ENCODE results near the gene NF2. TPM values are rescaled to one million over a fixed set of nuclear protein-coding genes. Genes with fewer than 3 reads are reported as not detected.

Gene NF2
- total and polyA plus RNA-seq, 2 of the 8 experiments (the other 6 are each of a cell fraction or from before 2014, with no cell fraction given) = 17.6 to 53.6 TPM

DNA sequence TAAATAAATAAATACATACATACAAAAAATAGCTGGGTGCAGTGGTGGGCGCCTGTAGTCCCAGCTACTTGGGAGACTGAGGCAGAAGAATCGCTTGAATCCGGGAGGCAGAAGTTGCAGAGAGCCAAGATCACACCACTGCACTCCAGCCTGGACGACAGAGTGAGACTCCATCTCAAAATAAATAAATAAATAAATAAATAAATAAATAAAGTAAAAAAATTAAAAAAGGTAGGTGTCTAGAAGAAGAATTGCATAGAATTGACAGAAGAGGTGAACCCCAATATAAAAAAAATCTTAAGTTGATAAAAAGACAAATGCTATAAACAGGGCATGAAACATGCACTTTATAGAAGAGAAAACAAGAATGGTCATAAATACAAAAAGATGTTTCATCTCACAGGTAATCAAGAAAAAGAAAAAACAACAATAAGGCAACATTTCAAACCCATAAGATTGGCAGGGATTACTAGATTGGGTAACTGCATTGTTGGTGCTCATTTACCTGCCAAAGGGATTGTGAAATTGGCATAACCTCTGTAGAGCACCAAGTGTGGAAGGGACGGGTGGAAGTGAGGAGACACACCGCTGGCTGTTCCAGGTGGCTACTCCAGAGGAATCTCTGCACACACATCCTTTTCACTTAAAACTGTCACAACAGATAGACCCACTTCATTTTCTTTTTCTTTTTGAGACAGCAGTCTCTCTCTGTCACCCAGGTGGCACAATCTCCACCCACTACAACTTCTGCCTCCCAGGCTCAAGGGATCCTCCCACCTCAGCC, 44.7 kb downstream of the NF2 start:
- no peak overlapping the region for H3K4me2 ChIP-seq (ENCODE audit: insufficient read depth in 1 of 2, low read depth in 2 of 2, low read length in 2 of 2)
- no peak overlapping the region for H2BK15ac ChIP-seq (ENCODE audit: low read length)
- H3K9ac ChIP-seq (replicated peaks in 1 of 4; ENCODE audit: extremely low read depth in 1 of 4, low read depth in 3 of 4, low read length in 3 of 4) = no peak overlapping the region
- 90% methylated on average over 6 of the region's 6 CpGs; no CpG with 5 or more reads in 1 of the 2 experiments for WGBS, 2 experiments (ENCODE audit: extremely low coverage in 1 of 2, insufficient coverage in 1 of 2, insufficient read length in 1 of 2, insufficient replicate concordance in 2 of 2, low coverage in 1 of 2, low lambda C conversion rate in 2 of 2, missing lambda C conversion rate in 1 of 2)
- H2BK12ac ChIP-seq (ENCODE audit: low read depth, low read length) = no peak overlapping the region
- H3K23me2 ChIP-seq (ENCODE audit: low read depth, low read length) = peaks cover 2% of the 10 kb centered on the region; the same call in 1 of the 2 replicates
- no peak overlapping the region for H3K56ac ChIP-seq (replicated peaks; ENCODE audit: insufficient read length, low read depth, low read length)
- H4K5ac ChIP-seq (ENCODE audit: insufficient read length, low read depth, low read length) = no peak overlapping the region
- H4K91ac ChIP-seq (replicated peaks; ENCODE audit: insufficient read length, low read length) = no peak overlapping the region
- FAIRE-seq (no peak), DNase-seq (ENCODE audit: low read depth in 1 of 2, low spot score in 2 of 2) (no peak)
- ChIA-PET CTCF (ENCODE audit: partially characterized antibody) (no interaction called here), POLR2A (ENCODE audit: partially characterized antibody) (no interaction called here)
- no peak overlapping the region for H4K8ac ChIP-seq (ENCODE audit: extremely low read depth, insufficient read depth, low read length)
- no peaks in the 10 kb centered on the region for H3K79me1 ChIP-seq (ENCODE audit: low read depth, low read length)
- no peak overlapping the region for H2AK5ac ChIP-seq (ENCODE audit: low read depth, low read length)
- H3K36me3 ChIP-seq (ENCODE audit: control insufficient read depth in 2 of 4, insufficient read depth in 4 of 4, low read length in 3 of 4) = peaks cover 0 to 5% (median 2%) of the 10 kb centered on the region in 4 experiments; a peak in 4 of 8 replicates
- no peaks in the 10 kb centered on the region for H4K20me1 ChIP-seq (replicated peaks in 1 of 2; ENCODE audit: control insufficient read depth in 1 of 2, insufficient read depth in 2 of 2, low read length in 2 of 2)
- H3K79me2 ChIP-seq (ENCODE audit: control insufficient read depth in 1 of 2, insufficient read depth in 2 of 2, low read length in 2 of 2) = no peaks in the 10 kb centered on the region
- H3K23ac ChIP-seq (ENCODE audit: insufficient read length) = no peak overlapping the region
- H3K4ac ChIP-seq (replicated peaks; ENCODE audit: insufficient read length, low read depth, low read length) = no peak overlapping the region
- no peak overlapping the region for H3K18ac ChIP-seq (ENCODE audit: extremely low read depth, low read length)
- H3K4me1 ChIP-seq (replicated peaks in 1 of 4; ENCODE audit: control insufficient read depth in 3 of 4, insufficient read depth in 4 of 4, low read length in 3 of 4) = peaks cover 0 to 5% (median 3%) of the 10 kb centered on the region in 4 experiments; a peak in 5 of 7 replicates
- H2BK120ac ChIP-seq (replicated peaks; ENCODE audit: low read depth, low read length) = no peak overlapping the region
- no peak overlapping the region for H3K27ac ChIP-seq (ENCODE audit: low read depth, low read length)
- no peak overlapping the region for H2BK20ac ChIP-seq (ENCODE audit: low read length)
- no peak overlapping the region for H2BK5ac ChIP-seq (ENCODE audit: low read depth, low read length)
- peaks cover 2 to 4% of the 10 kb centered on the region in 2 experiments; a peak in 1 of 4 replicates for H3K9me3 ChIP-seq (ENCODE audit: insufficient read depth in 2 of 2, low read depth in 1 of 2, low read length in 1 of 2)
- H3K14ac ChIP-seq (ENCODE audit: insufficient read length) = no peak overlapping the region
- H3K27me3 ChIP-seq (replicated peaks in 1 of 4; ENCODE audit: control insufficient read depth in 3 of 4, extremely low read depth in 1 of 4, insufficient read depth in 3 of 4, low read length in 3 of 4) = no peaks in the 10 kb centered on the region
- no peak overlapping the region for H2AFZ ChIP-seq (ENCODE audit: low read length)
- no peak overlapping the region for H3K4me3 ChIP-seq (ENCODE audit: extremely low read depth in 1 of 4, insufficient read depth in 2 of 4, low read depth in 3 of 4, low read length in 4 of 4)
- TF ChIP-seq POU5F1 (IDR thresholded peaks at IDR 0.05; ENCODE audit: low read depth, low read length) = no peak
- no peak for TF ChIP-seq RNF2 (IDR thresholded peaks at IDR 0.05; ENCODE audit: borderline replicate concordance, low read depth, low read length, missing control alignments, poor library complexity, severe bottlenecking)
- TF ChIP-seq TBP (IDR thresholded peaks at IDR 0.05; ENCODE audit: low read depth, low read length) = no peak
- no peak for TF ChIP-seq SP2 (IDR thresholded peaks at IDR 0.05; ENCODE audit: low read length)
- TF ChIP-seq, protein P1, sequence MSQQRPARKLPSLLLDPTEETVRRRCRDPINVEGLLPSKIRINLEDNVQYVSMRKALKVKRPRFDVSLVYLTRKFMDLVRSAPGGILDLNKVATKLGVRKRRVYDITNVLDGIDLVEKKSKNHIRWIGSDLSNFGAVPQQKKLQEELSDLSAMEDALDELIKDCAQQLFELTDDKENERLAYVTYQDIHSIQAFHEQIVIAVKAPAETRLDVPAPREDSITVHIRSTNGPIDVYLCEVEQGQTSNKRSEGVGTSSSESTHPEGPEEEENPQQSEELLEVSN (IDR thresholded peaks at IDR 0.05) = no peak
- TF ChIP-seq RFX5 (IDR thresholded peaks at IDR 0.05; ENCODE audit: borderline replicate concordance, low read depth, low read length) = no peak
- TF ChIP-seq TAF7 (optimal IDR thresholded peaks at IDR 0.05; ENCODE audit: borderline replicate concordance, low read depth, low read length) = no peak
- no peak for TF ChIP-seq EZH2 (IDR thresholded peaks at IDR 0.05; ENCODE audit: low read depth, low read length, severe bottlenecking)
- TF ChIP-seq NRF1 (IDR thresholded peaks at IDR 0.05; ENCODE audit: low read depth, low read length) = no peak
- no peak for TF ChIP-seq TAF1 (IDR thresholded peaks at IDR 0.05; ENCODE audit: low read depth, low read length)
- TF ChIP-seq PHF8 (conservative IDR thresholded peaks at IDR 0.05; ENCODE audit: low read depth, low read length) = no peak
- TF ChIP-seq HDAC6 (IDR thresholded peaks at IDR 0.05; ENCODE audit: low read depth, low read length) = no peak
